Type B pancreatic cell (in vitro differentiated cells): ENCODE measurements around the gene ZBTB40. TPM values are rescaled to one million over a fixed set of nuclear protein-coding genes. Genes with fewer than 3 reads are reported as not detected.

Source experiments
- DNase-seq: peaks from one replicate; pipeline ENCODE4 v3.0.0; 2021; ENCODE audit warnings: mixed read lengths; ENCODE audit not compliant: unreplicated experiment; ENCODE audit errors: extremely low spot score
- H3K27ac Mint-ChIP-seq: 2 replicates; pipeline ENCODE4 v1.8.0; 2021; ENCODE audit warnings: mild to moderate bottlenecking, mixed read lengths
- H3K27me3 Mint-ChIP-seq: 2 replicates; pipeline ENCODE4 v1.8.0; 2021; ENCODE audit warnings: mixed read lengths
- H3K36me3 Mint-ChIP-seq: 2 replicates; pipeline ENCODE4 v1.8.0; 2021; ENCODE audit warnings: mixed read lengths
- H3K4me1 Mint-ChIP-seq: one replicate; pipeline ENCODE4 v1.8.0; 2021; ENCODE audit warnings: mixed read lengths; ENCODE audit not compliant: unreplicated experiment
- H3K4me3 Mint-ChIP-seq: 2 replicates; pipeline ENCODE4 v1.8.0; 2021; ENCODE audit warnings: mild to moderate bottlenecking, mixed read lengths
- H3K9me3 Mint-ChIP-seq: 2 replicates; pipeline ENCODE4 v1.8.0; 2021; ENCODE audit warnings: mixed read lengths
- total RNA-seq: library from RNA; stranded (reverse); gene quantifications from 2 replicates; pipeline ENCODE4 v1.2.1, GENCODE V29; 2021; ENCODE audit warnings: low replicate concordance
- TF ChIP-seq, protein P1 (sequence below): fragments of 200-600 bp; sonication (generic); conservative IDR thresholded peaks from 2 replicates; pipeline ENCODE4 v1.5.0; 2021; ENCODE audit warnings: antibody characterized with exemption, mild to moderate bottlenecking

ZBTB40 gene
- total RNA-seq, 1 donor from 2014 or later: 26.9 TPM

GRCh38 chr1:22431965-22432364, 19.7 kb upstream of the ZBTB40 start:
- Mint-ChIP-seq H3K9me3 (no peaks in the 10 kb centered on the region), H3K4me3 (no peak overlapping the region), H3K4me1 (no peaks in the 10 kb centered on the region), H3K27me3 (no peaks in the 10 kb centered on the region), H3K36me3 (no peaks in the 10 kb centered on the region), H3K27ac (no peak overlapping the region)
- TF ChIP-seq, protein P1, sequence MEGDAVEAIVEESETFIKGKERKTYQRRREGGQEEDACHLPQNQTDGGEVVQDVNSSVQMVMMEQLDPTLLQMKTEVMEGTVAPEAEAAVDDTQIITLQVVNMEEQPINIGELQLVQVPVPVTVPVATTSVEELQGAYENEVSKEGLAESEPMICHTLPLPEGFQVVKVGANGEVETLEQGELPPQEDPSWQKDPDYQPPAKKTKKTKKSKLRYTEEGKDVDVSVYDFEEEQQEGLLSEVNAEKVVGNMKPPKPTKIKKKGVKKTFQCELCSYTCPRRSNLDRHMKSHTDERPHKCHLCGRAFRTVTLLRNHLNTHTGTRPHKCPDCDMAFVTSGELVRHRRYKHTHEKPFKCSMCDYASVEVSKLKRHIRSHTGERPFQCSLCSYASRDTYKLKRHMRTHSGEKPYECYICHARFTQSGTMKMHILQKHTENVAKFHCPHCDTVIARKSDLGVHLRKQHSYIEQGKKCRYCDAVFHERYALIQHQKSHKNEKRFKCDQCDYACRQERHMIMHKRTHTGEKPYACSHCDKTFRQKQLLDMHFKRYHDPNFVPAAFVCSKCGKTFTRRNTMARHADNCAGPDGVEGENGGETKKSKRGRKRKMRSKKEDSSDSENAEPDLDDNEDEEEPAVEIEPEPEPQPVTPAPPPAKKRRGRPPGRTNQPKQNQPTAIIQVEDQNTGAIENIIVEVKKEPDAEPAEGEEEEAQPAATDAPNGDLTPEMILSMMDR: no peak
- no peak for DNase-seq

- no peak overlapping the region for H3K4me3 Mint-ChIP-seq
- H3K9me3 Mint-ChIP-seq: no peaks in the 10 kb centered on the region
- no peak for DNase-seq
- no peaks in the 10 kb centered on the region for H3K36me3 Mint-ChIP-seq
- TF ChIP-seq, protein P1: no peak
- no peaks in the 10 kb centered on the region for H3K27me3 Mint-ChIP-seq
- H3K27ac Mint-ChIP-seq: no peak overlapping the region
- no peaks in the 10 kb centered on the region for H3K4me1 Mint-ChIP-seq
Measured at GRCh38 chr1:22434717-22435116, 16.9 kb upstream of the ZBTB40 start.

- TF ChIP-seq, protein P1: no peak
- no peak overlapping the region for H3K27ac Mint-ChIP-seq
- no peaks in the 10 kb centered on the region for H3K4me1 Mint-ChIP-seq
- no peak for DNase-seq
- H3K27me3 Mint-ChIP-seq: no peaks in the 10 kb centered on the region
- H3K4me3 Mint-ChIP-seq: no peak overlapping the region
- H3K9me3 Mint-ChIP-seq: peaks cover 2% of the 10 kb centered on the region
- H3K36me3 Mint-ChIP-seq: peaks cover 1% of the 10 kb centered on the region
Measured at GRCh38 chr1:22436948-22437347, 14.7 kb upstream of the ZBTB40 start.

DNA sequence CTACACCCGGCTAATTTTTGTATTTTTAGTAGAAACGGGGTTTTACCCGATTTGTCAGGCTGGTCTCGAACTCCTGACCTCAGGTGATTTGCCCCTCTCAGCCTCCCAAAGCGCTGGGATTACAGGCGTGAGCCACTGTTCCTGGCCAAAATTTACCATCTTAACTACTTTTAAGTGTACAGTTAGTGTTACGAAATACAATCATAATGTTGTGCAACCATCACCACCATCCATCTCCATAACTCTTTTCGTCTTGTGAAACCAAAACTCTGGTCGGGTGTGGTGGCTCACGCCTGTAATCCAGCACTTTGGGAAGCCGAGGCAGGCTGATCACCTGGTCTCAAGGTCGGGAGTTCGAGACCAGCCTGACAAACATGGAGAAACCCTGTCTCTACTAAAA, 14.1 kb upstream of the ZBTB40 start:
- H3K27me3 Mint-ChIP-seq: no peaks in the 10 kb centered on the region
- TF ChIP-seq, protein P1: no peak
- H3K4me3 Mint-ChIP-seq: no peak overlapping the region
- no peaks in the 10 kb centered on the region for H3K4me1 Mint-ChIP-seq
- H3K36me3 Mint-ChIP-seq: peaks cover 5% of the 10 kb centered on the region
- H3K27ac Mint-ChIP-seq: no peak overlapping the region
- H3K9me3 Mint-ChIP-seq: peaks cover 5% of the 10 kb centered on the region
- DNase-seq: no peak

- Mint-ChIP-seq H3K4me1 (peaks cover 4% of the 10 kb centered on the region), H3K4me3 (no peak overlapping the region), H3K27ac (no peak overlapping the region), H3K36me3 (peaks cover 5% of the 10 kb centered on the region), H3K27me3 (no peaks in the 10 kb centered on the region), H3K9me3 (peaks cover 5% of the 10 kb centered on the region)
- TF ChIP-seq, protein P1: no peak
- no peak for DNase-seq
Measured at GRCh38 chr1:22440582-22440981, 11.1 kb upstream of the ZBTB40 start.
